HG03196 (cell line): ENCODE data around the gene JAK1.

Source experiments
- ATAC-seq: cut with Tn5 transposase; IDR thresholded peaks from one replicate; pipeline ENCODE4 v1.9.1; 2021; ENCODE audit not compliant: unreplicated experiment

The JAK1 gene

GRCh38 chr1:64893921-64894320 is 72.4 kb downstream of the JAK1 start:
- no peak for ATAC-seq

DNA sequence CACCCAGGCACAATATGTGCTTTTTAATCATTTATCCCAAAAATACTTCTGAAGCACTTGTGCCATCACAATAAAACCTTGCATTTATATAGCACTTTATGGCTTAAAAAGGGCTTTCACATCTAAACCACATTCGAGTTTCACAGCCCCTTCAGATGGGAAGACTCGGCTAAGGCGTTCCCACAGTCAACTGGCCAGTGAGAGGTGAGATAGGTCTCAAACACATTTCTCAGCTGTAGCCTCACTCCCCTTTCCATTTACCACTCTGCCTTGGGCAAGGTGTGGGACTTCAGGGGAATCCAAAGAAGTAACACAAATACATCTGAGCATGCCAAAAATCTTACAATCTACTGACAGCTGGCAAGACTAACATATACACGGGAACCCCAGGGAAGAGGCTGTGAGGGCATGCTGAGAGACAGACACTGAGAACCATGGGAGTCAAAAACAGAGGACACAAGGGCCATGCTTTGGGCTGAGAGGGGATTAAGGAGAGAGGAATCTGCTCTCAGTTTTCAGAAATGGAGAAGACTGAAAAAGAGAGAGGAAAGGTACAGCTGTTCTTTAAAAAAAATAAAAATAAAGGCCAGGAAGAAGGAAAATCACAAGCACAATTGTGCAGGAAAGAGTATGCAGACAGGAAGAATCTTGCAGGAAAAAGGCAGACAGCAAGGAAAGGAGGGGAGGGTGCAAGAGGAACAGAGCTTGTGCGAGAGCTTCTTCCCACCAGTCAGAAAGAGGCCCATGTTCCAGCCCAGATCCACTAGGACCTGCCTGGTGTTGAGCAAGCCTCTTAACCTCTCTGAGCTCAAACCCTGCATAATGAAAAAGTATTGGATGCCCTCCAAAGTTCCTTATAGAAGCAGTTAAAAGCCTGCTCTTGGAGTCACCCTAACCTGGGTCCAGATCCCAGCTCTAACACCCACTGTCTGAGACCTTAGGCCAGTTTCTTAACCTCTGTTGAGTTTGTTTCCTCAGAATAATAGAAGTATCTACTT is 73.5 kb downstream of the JAK1 start:
- no peak for ATAC-seq

DNA sequence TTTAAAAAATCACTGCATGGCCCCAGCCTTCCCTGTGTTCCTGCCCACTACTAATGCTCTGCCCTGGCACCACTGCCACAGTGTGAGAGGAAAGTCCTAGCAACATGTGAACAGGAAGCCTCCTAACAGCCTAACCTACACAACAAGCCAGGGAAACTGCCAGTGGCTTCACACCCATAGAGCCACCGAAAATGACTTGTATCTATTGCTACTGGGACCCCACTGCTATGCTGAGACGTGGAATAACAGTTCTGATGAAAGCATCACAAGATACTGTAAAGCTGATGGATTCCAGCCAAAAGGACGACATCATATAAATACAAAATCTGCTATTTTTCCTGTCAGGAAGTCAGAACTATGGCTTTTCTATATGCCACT is 74.9 kb downstream of the JAK1 start:
- ATAC-seq = no peak

GRCh38 chr1:64890699-64891447 is 75.5 kb downstream of the JAK1 start:
- no peak for ATAC-seq

GRCh38 chr1:64887689-64888217 is 78.6 kb downstream of the JAK1 start:
- ATAC-seq = no peak

GRCh38 chr1:64886877-64887276 is 79.5 kb downstream of the JAK1 start:
- ATAC-seq = no peak

DNA sequence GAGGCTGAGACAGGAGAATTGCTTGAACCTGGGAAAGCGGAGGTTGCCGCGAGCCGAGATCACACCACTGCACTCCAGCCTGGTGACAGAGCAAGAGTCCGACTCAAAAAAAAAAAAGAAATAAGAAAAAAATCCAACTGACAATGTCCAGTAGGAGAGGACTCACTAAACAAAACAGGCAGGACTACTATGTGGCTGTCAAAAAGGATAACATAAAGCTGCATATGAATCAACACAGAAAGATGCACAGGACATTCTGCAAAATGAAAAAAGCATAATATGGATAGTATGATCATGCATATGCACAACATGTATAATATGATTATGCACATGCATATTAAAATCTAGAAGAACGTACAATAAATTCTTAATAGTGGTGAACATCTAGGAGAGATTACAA is 80.7 kb downstream of the JAK1 start:
- ATAC-seq = no peak

DNA sequence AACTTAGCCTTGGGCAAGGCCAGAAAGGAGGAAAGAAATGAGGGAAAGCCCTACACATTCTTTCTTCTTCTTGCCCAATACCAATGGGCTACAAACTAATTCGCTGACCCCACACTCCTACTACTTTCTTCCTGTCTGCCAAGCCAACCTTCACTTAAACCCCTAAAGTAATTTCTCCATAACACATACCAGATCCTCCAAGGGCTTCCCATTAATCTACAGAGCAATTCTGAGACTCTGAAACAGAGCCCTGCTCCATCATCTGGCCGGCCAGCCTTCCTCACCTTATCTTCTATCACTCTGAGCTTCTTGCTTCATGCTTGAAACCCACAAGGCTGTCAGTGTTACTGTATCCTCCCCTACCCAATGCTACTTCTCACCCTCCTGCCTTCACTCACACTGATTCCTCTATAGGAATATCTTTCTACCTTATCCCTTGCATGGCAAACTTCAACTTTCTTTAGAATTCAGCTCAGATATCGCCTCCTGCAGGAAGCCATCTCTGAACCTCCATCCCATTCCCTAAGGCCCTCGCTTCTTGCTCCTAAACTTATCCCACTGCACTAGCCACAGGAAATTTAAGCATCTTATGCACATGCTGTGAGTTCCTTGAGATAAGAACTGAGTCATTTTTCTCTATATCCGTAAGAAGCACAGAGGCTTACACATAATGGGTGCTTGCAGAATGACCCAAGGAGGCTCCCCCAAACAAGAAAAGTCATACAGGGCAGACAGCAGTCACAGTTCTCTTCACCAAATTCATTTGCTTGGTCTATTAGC is 81.9 kb downstream of the JAK1 start:
- no peak for ATAC-seq

DNA sequence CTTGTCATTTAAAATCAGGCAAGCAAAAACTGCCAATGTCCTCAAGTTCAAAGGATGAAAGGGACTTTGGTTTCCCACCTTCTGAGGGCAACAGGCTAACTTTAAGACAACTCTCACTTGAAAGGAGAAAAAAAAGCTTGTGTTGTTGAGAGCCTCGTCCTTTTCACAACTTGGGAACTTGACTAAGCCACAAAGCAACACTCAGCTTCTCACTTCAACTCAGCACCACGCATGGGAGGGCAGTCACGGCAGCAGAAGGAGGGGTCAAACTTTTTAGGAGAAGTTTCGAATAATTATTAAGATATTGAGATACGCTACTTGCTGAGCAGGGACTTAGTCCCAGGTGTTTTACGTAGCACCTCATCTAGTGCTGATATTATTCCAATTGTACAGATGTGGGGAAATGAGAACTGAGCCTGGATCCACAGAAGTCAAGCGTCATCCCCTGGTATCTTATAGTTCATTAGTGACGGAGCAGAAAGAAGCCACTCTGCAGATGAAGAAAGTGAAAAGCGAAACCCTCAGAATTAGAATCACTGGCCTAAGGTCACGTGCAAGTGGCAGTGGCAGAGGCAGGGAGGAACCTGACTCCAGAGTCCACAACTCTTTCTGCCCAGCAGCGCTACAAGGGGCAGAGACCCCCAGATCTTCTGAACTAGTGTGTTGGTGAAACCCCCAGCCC is 83.6 kb downstream of the JAK1 start:
- no peak for ATAC-seq

- ATAC-seq = no peak
Measured at GRCh38 chr1:64881281-64881680, 85.1 kb downstream of the JAK1 start.

GRCh38 chr1:64880449-64880848 is 85.9 kb downstream of the JAK1 start:
- ATAC-seq = no peak

- no peak for ATAC-seq
Measured at GRCh38 chr1:64878931-64879611, 87.3 kb downstream of the JAK1 start.

DNA sequence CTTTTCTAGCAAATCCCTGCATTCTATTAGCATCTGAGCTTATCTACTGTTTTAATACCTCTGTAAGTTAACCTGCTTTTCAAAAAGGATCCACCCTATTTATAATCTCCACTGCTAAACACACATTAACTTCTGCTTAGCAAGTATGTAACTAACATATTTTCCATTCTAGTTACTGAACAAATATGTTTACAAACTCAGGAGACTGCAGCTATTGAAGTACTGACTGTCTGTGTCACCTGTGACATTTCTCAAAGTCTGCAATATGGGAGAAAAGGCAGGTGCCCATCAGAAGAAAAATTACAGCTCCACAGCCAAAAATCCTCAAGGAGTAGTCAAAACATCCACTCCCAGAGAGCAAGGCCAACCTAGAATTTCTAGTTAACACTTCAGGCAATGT is 88.3 kb downstream of the JAK1 start:
- no peak for ATAC-seq

- ATAC-seq = no peak
Measured at GRCh38 chr1:64877598-64877997, 88.8 kb downstream of the JAK1 start.

- no peak for ATAC-seq
Measured at GRCh38 chr1:64877151-64877550, 89.2 kb downstream of the JAK1 start.

DNA sequence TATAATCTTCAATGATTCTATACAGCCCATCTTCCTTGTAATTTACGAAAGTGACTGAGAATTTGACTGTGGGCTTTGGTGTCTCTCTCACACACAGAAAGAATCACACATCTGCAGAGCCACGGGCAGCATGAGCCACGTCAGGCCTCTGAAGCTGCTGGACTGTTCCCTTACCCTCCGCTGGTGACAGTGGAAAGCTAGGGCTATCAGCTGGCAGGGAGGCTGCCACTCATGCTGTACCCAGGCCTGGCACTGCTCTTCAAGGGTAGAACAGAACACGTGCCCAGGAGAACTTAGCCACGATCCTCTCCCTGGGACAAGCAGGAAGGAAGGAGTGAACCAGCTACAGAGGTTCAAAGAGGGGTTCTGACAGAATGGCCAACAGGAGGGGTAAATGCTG is 90.7 kb downstream of the JAK1 start:
- ATAC-seq = no peak

DNA sequence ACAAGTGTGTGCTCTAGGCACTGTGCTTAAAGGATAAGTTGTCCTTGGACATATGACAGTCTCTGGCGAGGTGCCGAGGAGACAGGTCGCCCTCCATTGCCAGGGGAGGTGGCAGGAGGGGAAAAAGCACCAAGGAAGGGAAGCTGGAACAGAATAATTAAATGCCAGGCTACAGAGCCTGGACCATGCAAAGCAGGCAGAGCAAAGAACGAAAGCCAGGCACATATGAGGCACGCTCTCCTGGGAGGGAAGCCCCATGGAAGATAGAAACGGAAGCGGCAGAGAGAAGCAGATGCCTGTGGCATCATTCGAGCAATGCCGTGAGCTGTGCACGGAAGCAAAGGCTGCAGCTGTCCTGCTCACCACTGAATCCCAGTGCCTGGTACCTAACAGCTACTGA is 91.2 kb downstream of the JAK1 start:
- no peak for ATAC-seq

DNA sequence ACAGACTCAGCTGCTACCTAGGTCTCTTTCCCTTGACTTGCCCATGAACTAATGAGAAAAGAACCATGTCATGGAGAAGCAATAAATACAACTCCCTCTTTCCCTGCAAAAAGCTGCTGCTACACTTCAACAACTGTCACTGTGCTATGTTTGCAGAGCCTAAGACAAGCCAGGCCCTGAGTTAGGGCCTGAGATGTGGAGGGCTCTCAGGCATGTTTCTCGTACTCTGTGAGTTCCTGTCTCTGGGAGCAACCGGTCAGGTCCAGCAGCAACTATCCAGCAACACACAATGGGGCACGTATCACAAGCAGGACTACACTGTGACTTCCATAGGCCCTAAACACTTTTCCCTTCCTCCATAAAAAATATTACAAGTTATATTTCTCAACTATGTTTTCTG is 91.7 kb downstream of the JAK1 start:
- ATAC-seq = no peak

DNA sequence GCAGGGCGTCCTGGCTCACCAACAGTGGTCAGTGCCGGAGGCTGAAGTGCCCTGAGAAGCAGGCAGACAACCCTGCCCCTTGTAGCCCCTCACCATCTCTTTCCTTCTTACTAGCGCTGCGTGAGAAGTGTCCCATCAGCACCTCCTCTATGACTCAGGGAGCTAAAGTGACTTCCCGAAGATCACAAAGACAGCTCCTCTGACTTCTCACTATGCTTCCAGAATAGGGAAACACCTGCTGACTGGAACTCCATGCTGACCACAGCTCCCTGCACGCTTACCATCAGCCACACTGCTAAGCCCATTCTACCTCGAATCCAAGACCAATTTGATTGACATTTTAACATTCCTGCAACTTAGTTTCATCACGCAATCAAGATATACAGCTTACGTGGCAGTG is 92.8 kb downstream of the JAK1 start:
- ATAC-seq = no peak

DNA sequence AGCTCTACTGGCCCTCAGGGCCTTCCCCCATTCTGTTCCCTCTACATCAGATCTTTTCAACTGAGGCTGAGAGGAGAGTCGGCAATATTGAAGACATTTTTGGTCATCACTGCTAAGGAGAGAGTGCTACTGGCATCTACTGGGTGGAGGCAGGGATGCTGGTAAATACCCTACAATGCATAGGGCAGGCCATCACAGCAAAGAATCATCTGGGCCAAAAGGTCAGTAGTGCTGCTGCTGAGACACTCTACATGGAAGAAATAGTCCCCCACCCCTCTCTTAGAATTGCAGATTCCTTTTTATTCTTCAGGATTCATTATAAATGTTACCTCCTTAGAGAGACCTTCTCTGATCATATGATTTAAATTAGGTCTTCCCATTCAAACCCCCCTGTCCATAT is 94.3 kb downstream of the JAK1 start:
- ATAC-seq = no peak
